MM.1S (cell line): ENCODE measurements around the gene SLC8B1.

Experiments
- CTCF ChIP-seq: fragments of 300-600 bp; sonication (generic); IDR thresholded peaks from 2 replicates; pipeline ENCODE4 v1.5.1; 2016; ENCODE audit warnings: antibody characterized with exemption, low read length, mixed read lengths
- EZH2 ChIP-seq: fragments of 300-600 bp; sonication (generic); optimal IDR thresholded peaks from 2 replicates; pipeline ENCODE3; 2017; ENCODE audit warnings: low read depth, mild to moderate bottlenecking, antibody characterized with exemption, low read length, mixed read lengths

GRCh38 chr12:113289361-113289760 lies 45.5 kb downstream of the SLC8B1 start:
- TF ChIP-seq EZH2: no peak
- no peak for TF ChIP-seq CTCF
